ENCODE data around the gene LSAMP.

Gene LSAMP

GRCh38 chr3:116030131-116030850 lies 415.0 kb downstream of the LSAMP start:
- DNase-seq (ENCODE audit: low read depth in 1 of 2, low spot score in 1 of 2): no peak

GRCh38 chr3:116029266-116029665 lies 416.0 kb downstream of the LSAMP start:
- DNase-seq (ENCODE audit: low read depth in 1 of 2, low spot score in 1 of 2): no peak

- no peak for DNase-seq (ENCODE audit: low read depth in 1 of 2, low spot score in 1 of 2)
Observed at GRCh38 chr3:116028157-116028556, 417.1 kb downstream of the LSAMP start.

DNA sequence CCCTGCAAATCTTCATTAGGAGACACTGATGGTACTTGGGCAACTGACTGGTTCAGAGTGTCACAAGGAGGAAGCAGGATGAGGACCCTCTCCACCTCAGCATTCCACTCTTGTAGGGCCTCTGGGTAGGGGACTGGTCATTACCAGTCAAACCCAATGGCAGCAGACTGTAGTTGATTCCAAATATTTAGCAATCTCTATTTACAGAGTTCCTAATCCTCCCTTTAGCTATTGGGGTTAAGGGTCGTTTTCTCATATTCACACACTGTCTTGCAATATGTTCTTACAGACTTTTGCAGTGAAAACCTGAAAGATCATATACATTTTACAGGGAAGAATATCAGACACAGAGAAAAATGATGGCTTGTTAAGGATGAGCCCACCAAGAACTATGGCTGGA lies 424.3 kb downstream of the LSAMP start:
- no peak for DNase-seq (ENCODE audit: low read depth in 1 of 2, low spot score in 1 of 2)

- no peak for DNase-seq (ENCODE audit: low read depth in 1 of 2, low spot score in 1 of 2)
Observed at GRCh38 chr3:116020495-116020894, 424.8 kb downstream of the LSAMP start.

- DNase-seq (ENCODE audit: low read depth in 1 of 2, low spot score in 1 of 2): no peak
Observed at GRCh38 chr3:116019254-116019763, 426.0 kb downstream of the LSAMP start.

DNA sequence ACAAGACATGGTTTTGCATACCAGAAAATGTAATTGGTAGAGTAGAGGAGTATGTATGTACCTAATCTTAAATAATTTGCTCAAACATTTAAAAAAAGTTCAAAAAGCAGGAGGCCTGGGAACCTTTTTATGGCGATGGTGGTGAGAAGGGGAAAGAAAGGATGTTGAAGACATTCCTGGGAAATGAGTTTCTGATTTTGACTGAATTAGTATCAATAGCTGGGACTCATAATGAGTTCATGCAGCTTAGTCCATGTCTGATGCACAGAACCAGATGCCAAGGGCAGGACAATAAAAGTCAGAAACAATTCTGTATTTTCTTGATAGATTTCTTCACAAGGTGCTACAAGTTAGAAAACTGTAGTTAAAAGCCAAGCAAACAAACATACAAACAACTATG lies 426.6 kb downstream of the LSAMP start:
- no peak for DNase-seq (ENCODE audit: low read depth in 1 of 2, low spot score in 1 of 2)

DNA sequence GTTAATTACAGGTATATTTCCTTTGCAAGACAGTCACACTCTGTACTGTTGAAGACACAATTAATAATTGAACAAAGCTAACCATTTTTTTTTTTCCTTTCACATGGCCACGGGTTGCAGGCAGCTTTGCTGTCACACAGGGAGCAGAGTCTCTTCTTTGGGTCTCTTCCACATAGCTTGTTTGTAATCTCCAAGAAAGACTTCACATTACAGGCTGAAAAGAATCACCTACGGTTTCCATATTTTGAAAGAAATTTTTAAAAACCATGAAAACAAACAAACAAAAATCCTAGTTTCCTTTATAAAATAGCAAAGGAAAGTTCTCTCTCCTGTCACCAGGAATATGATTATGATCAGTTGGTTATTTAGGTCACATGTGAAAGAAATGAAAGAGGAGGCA lies 429.4 kb downstream of the LSAMP start:
- DNase-seq (ENCODE audit: low read depth in 1 of 2, low spot score in 1 of 2): no peak

DNA sequence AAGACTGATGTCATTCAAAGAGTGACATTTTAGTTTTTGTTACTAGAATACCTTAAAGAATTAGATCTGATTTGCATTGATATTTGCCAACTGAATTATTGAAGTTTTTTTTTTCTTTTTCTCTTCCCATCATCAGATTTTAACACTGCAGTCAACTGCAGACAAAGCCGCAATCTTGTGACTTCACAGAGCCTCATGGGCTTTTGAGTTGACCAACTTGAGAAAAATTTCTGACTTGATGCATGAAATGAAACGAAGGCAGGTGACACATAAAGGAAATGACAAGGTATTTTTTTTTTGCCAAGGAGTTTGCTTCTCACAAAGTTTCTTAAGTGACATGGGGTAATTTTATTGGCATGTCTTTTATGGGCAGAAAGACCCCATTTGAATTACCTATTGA lies 438.3 kb downstream of the LSAMP start:
- DNase-seq (ENCODE audit: low read depth in 1 of 2, low spot score in 1 of 2): no peak

DNA sequence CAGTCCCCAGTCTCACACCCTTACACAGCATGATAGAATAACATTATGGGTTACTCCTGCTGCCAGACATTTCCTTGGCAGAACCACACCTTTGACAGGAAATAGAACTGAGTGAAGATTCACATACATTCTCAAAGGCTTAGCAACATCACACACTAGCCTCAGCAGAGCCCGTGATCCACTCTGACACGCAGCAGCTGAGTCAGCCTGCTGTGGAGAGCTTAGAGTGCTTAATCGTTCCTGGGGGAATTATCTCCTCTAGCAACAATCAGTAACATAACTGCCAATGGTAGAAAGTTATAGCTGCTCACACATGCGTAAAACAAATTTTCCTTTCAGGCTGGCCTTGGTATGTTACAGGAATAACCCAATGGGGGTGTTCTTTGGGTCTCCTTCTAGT lies 439.9 kb downstream of the LSAMP start:
- no peak for DNase-seq (ENCODE audit: low read depth in 1 of 2, low spot score in 1 of 2)

DNA sequence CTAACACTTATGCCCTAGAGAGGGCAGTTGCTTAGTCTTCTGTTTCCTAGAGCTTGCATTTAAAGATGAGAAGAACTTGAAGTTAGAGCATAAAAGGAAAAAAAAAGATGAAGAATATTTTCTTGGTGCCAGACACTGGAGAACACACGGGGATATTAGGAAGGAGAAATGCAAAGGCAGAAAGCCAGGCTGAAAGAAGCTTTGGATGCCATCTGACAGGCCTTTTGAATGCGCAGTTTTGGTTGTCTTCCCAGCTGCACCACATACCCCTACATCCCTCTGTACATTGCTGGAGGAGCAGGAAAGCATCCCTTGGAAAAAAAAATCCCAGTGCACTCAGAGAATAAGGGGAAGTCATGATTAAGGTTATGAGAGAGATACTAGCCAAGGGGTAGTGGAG lies 443.1 kb downstream of the LSAMP start:
- DNase-seq (ENCODE audit: low read depth in 1 of 2, low spot score in 1 of 2): no peak

DNA sequence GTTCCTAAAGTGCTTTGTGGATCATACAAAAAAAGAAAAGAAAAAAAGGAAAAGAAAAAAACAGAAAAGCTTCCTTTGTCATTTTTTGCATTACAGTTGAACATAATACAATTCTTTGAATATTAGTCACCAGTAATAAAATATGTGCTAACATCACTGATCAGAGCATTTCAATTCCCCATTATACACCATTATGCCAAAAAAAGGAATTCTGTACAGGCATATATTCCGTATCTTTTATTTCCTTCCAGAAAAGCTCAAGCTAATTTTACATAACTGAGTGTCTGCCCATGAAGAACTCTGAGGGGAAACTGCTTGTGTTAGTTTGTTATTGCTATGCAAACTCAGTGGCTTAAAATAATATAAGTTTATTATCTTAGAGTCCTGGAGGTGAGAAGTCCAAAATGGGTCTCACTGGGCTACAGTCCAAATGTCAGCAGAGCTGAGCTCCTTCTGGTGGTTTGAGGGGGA lies 444.1 kb downstream of the LSAMP start:
- DNase-seq (ENCODE audit: low read depth in 1 of 2, low spot score in 1 of 2): no peak

GRCh38 chr3:116000311-116000710 lies 445.0 kb downstream of the LSAMP start:
- DNase-seq (ENCODE audit: low read depth in 1 of 2, low spot score in 1 of 2): no peak

- no peak for DNase-seq (ENCODE audit: low read depth in 1 of 2, low spot score in 1 of 2)
Observed at GRCh38 chr3:115999613-116000012, 445.7 kb downstream of the LSAMP start.

DNA sequence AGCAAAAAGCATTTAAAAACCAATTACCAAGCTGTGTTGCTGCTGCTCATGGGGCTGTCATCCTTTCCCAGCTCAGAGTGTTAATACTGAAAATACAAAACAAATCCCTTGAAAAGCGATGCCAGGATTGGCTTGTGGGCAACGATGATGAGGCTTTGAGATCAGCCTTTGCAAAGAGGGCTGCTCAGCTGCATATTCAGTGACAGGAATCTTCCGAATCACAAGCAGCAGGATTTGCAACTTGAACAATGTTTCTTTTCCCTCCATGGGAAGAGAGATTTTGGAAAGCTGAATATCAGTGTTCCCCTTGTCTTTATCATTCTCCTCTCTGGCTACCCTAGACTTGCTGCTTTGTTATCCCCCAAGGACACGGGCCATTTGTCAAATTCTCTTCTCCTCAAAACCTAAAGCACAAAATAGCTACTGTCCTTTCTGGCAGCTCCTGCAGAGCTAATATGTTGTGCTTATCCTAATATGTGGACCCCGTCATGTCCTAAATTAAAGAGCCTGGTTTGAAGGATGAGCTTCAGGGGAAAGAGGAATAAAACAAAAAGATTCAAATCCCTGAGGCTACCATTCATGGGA lies 446.2 kb downstream of the LSAMP start:
- no peak for DNase-seq (ENCODE audit: low read depth in 1 of 2, low spot score in 1 of 2)

- no peak for DNase-seq (ENCODE audit: low read depth in 1 of 2, low spot score in 1 of 2)
Observed at GRCh38 chr3:115996420-115997108, 448.7 kb downstream of the LSAMP start.

DNA sequence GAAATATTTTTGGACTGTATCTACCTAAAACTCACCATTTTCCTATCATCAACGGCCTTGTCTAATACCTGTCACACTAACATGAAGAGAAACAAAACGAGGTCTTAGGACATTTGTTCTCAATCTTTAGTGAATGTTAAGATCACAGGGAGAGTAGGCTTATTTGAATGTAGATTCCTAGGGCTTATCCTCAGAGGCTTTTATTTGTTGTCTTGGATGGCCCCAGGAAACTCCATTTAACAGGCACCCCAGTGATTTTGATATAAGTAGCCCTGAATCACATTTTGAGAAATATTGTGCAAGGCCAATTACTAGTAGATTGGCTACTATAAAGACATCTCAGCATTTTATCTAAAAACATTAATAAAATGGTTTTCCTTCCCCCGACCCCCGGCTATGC lies 454.6 kb downstream of the LSAMP start:
- DNase-seq (ENCODE audit: low read depth in 1 of 2, low spot score in 1 of 2): no peak

DNA sequence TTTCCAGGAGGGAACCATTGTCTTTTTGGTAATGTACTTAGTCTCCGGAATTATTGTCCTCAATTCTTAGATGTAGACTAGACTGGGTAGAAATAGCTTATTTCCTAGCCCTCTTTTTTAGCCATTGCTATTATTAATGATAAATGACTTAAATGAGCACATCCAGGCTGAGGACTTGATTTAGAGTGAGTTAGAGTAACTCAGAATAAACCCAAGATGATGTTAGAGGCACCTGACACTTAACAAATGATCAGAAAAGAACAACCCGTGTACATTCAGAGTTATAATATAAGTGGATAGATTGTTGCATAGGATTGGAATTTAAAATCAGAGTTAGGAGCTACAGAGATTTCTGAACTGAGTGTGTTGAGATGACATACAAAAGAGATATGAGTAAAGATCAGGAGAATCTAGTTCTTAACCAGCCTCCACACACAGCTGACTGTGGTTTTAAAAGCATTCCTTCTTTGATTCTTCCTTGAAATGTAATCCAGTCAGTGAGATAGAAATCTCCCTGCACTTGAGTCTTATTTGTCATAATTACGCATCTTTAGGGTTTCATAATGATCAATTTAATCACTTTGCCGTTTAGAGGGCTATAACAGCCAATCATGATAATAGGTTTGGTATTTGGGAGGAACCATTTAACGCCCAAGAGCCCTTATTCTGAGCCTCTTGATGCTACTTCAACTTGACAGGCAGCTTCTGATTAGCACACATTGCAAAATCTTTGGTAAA lies 455.4 kb downstream of the LSAMP start:
- DNase-seq (ENCODE audit: low read depth in 1 of 2, low spot score in 1 of 2): no peak

DNA sequence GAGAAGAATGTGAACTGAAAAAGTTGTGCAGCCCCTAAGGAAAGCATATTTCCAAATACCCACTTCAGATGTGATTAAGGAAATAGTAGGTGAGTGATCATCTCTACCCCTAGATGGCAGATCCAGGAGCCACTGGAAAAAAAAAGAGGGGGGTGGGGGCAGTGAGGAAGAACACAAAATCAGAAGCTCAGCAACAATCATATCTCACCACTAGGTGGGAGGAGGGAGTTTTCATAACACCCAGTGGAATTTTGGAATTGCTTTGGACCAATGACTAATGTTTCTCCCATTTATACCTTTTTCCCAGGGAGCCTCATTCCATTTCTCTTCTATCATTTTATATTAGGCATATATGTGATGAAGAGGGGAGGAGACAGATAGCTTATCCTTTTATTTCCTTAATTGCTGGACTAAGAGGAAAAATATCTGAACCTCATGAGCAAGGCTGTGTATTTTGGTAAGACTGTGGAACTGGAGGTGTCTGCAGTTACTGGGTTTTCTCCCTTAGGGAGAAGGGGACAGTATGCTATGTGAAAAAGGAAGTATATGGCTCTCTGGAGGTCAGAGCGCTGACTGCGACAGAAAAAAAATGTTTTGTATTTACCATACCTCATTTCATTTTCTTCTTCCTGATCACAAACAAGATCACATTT lies 458.6 kb downstream of the LSAMP start:
- DNase-seq (ENCODE audit: low read depth in 1 of 2, low spot score in 1 of 2): no peak

- DNase-seq (ENCODE audit: low read depth in 1 of 2, low spot score in 1 of 2): no peak
Observed at GRCh38 chr3:115982629-115983028, 462.7 kb downstream of the LSAMP start.

DNA sequence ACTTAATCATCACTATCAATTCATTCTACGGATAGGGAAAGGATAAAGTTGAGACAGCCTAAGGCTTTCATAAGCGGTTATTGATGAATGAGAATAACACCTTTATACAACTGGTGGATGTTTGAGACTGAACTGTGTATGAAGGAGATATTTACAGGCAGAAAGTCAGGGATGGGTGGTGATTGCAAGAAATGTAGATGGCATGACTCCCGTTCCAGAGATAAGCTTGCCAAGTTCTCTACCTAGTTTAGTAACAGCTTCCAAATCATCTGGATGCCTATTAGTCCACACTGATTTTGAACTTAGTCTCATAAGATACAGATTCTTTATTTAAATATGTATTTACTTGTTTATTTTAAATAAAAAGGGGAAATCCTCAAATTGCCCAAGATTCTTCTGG lies 463.2 kb downstream of the LSAMP start:
- DNase-seq (ENCODE audit: low read depth in 1 of 2, low spot score in 1 of 2): no peak

Measured in activated T-helper 1 cell treated with anti-CD3 and anti-CD28 coated beads, Interleukin-2, amount 50 U/mL, for 16 hours (primary cell).